Esophagus muscularis mucosa (tissue), 4 donors: ENCODE data around the gene HBG2. TPM values are rescaled to one million over a fixed set of nuclear protein-coding genes. Genes with fewer than 3 reads are reported as not detected.

Experiments
- DNase-seq: peaks from one replicate; pipeline ENCODE4 v3.0.0-alpha.2; 2017; ENCODE audit errors: extremely low spot score
- H3K27ac ChIP-seq, 4 donors: fragments of 200-600 bp; sonication (generic); replicated peaks in 1 of 4; 1 replicate in 3 of 4; 2 replicates in 1 of 4; pipeline ENCODE4 v1.5.1; 2016 to 2019; ENCODE audit warnings: mild to moderate bottlenecking in 1 of 4
- H3K27me3 ChIP-seq, 4 donors: fragments of 200-600 bp; sonication (generic); one replicate each; pipeline versions ENCODE4 v1.5.1 to v1.6.0; 2016 to 2019
- H3K36me3 ChIP-seq, 4 donors: fragments of 200-600 bp; sonication (generic); one replicate each; pipeline ENCODE4 v1.5.1; 2016 to 2019
- H3K4me1 ChIP-seq, 4 donors: fragments of 200-600 bp; sonication (generic); one replicate each; pipeline ENCODE4 v1.5.1; 2016 to 2019
- H3K4me3 ChIP-seq, 4 donors: fragments of 200-600 bp; sonication (generic); 1 replicate in 2 of 4; 2 replicates in 2 of 4; pipeline ENCODE4 v1.5.1; 2016 to 2019; ENCODE audit warnings: mild to moderate bottlenecking in 4 of 4, moderate library complexity in 1 of 4
- H3K9me3 ChIP-seq, 4 donors: fragments of 200-600 bp; sonication (generic); 1 replicate in 3 of 4; 2 replicates in 1 of 4; pipeline ENCODE4 v1.5.1; 2016 to 2019
- EP300 ChIP-seq: sonication (generic); formaldehyde crosslinking; IDR thresholded peaks from one replicate; pipeline ENCODE4 v1.6.1; 2017; ENCODE audit warnings: antibody characterized with exemption
- POLR2A ChIP-seq: fragments of 450-650 bp; IDR thresholded peaks from one replicate; pipeline ENCODE4 v1.6.1; 2017; ENCODE audit warnings: antibody characterized with exemption, moderate library complexity, mild to moderate bottlenecking, low read depth
- POLR2AphosphoS5 ChIP-seq, 2 donors: sonication (generic); formaldehyde crosslinking; IDR thresholded peaks; one replicate each; pipeline ENCODE4 v1.6.1; 2017; ENCODE audit warnings: antibody characterized with exemption in 2 of 2
- WGBS: methylation state at CpG from one replicate; pipeline ENCODE4 v1.1.5; 2018; 5-methylcytosine and 5-hydroxymethylcytosine counted together
- intact Hi-C: fragments of 100-400 bp; cut with DNase I; formaldehyde crosslinking; loops from one replicate; pipeline ENCODE4 v1.15.1; 2023
- total RNA-seq, 4 donors: library from RNA; depleted of rRNA; stranded (reverse); fragments of >200 nt; gene quantifications; one replicate each; pipeline versions ENCODE4 v1.1.0 to v1.2.1, GENCODE V29; 2016
- TF ChIP-seq, protein P1 (sequence below), 3 experiments: fragments of 200-600 bp in 2 of 3; fragments of 450-650 bp in 1 of 3; sonication (generic) in 2 of 3; IDR thresholded peaks; one replicate each; pipeline ENCODE4 v1.5.1; 2017 to 2019; ENCODE audit warnings: antibody characterized with exemption in 3 of 3, mild to moderate bottlenecking in 2 of 3, moderate library complexity in 1 of 3

Gene HBG2
- total RNA-seq, 4 donors from 2014 or later: not detected

DNA sequence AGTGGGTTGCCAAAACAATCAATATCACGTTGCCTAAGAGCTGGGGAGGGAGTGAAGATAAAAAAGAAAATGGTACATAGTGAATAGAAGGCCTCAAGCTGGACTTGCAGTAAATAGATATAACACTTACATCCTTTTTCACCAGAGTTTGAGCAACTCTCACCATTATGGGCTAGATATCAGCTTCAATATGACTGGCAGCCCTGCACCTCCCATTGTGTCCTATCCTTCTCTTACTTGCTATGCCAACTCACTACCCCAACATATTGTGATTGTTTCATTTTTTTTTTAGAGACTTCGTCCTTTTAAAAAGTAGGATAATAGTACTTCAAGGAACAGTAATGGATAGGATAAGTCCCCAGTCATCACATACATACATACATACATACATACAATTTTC is 12.4 kb downstream of the HBG2 start:
- TF ChIP-seq POLR2AphosphoS5 (IDR thresholded peaks at IDR 0.05): no peak
- TF ChIP-seq, protein P1, sequence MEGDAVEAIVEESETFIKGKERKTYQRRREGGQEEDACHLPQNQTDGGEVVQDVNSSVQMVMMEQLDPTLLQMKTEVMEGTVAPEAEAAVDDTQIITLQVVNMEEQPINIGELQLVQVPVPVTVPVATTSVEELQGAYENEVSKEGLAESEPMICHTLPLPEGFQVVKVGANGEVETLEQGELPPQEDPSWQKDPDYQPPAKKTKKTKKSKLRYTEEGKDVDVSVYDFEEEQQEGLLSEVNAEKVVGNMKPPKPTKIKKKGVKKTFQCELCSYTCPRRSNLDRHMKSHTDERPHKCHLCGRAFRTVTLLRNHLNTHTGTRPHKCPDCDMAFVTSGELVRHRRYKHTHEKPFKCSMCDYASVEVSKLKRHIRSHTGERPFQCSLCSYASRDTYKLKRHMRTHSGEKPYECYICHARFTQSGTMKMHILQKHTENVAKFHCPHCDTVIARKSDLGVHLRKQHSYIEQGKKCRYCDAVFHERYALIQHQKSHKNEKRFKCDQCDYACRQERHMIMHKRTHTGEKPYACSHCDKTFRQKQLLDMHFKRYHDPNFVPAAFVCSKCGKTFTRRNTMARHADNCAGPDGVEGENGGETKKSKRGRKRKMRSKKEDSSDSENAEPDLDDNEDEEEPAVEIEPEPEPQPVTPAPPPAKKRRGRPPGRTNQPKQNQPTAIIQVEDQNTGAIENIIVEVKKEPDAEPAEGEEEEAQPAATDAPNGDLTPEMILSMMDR (IDR thresholded peaks at IDR 0.05): no peak
- no peak for TF ChIP-seq POLR2A
- no peak for TF ChIP-seq EP300

GRCh38 chr11:5241458-5241857 is 13.1 kb downstream of the HBG2 start:
- Histone ChIP-seq H3K4me1 (no peaks in the 10 kb centered on the region), H3K4me3 (no peak overlapping the region), H3K9me3 (no peaks in the 10 kb centered on the region), H3K27me3 (no peaks in the 10 kb centered on the region), H3K27ac (no peak overlapping the region), H3K36me3 (no peaks in the 10 kb centered on the region)
- no peak for TF ChIP-seq POLR2A
- TF ChIP-seq, protein P1 (IDR thresholded peaks at IDR 0.05): no peak
- TF ChIP-seq EP300: no peak
- TF ChIP-seq POLR2AphosphoS5 (IDR thresholded peaks at IDR 0.05): no peak
- DNase-seq: no peak
- 57% methylated on average over 3 of the region's 3 CpGs for WGBS
- intact Hi-C loops: no loop called here

More for the DNA sequence above, 12.4 kb downstream of the HBG2 start:
- Histone ChIP-seq H3K9me3 (no peaks in the 10 kb centered on the region), H3K4me1 (no peaks in the 10 kb centered on the region), H3K27ac (no peak overlapping the region), H3K4me3 (no peak overlapping the region), H3K36me3 (no peaks in the 10 kb centered on the region), H3K27me3 (no peaks in the 10 kb centered on the region)
- WGBS: 61% methylated on average over 2 of the region's 2 CpGs
- DNase-seq: no peak
- intact Hi-C loops: no loop called here

GRCh38 chr11:5240458-5240857 is 14.1 kb downstream of the HBG2 start:
- DNase-seq: no peak
- Histone ChIP-seq H3K36me3 (no peaks in the 10 kb centered on the region), H3K4me3 (no peak overlapping the region), H3K9me3 (no peaks in the 10 kb centered on the region), H3K27ac (no peak overlapping the region), H3K4me1 (no peaks in the 10 kb centered on the region), H3K27me3 (no peaks in the 10 kb centered on the region)
- TF ChIP-seq POLR2AphosphoS5 (IDR thresholded peaks at IDR 0.05): no peak
- TF ChIP-seq POLR2A: no peak
- no peak for TF ChIP-seq EP300
- TF ChIP-seq, protein P1 (IDR thresholded peaks at IDR 0.05): no peak
- WGBS: 77% methylated on average over 2 of the region's 2 CpGs
- intact Hi-C loops: no loop called here

GRCh38 chr11:5240056-5240455 is 14.5 kb downstream of the HBG2 start:
- H3K36me3 ChIP-seq: no peaks in the 10 kb centered on the region
- 82% methylated on average over 1 of the region's 1 CpG for WGBS
- H3K27ac ChIP-seq: no peak overlapping the region
- H3K4me3 ChIP-seq: no peak overlapping the region
- H3K27me3 ChIP-seq: no peaks in the 10 kb centered on the region
- intact Hi-C loops: no loop called here
- TF ChIP-seq EP300 (no peak), POLR2A (no peak), POLR2AphosphoS5 (IDR thresholded peaks at IDR 0.05) (no peak)
- TF ChIP-seq, protein P1 (IDR thresholded peaks at IDR 0.05): no peak
- no peaks in the 10 kb centered on the region for H3K9me3 ChIP-seq
- H3K4me1 ChIP-seq: no peaks in the 10 kb centered on the region
- no peak for DNase-seq

GRCh38 chr11:5239046-5239445 is 15.5 kb downstream of the HBG2 start:
- TF ChIP-seq POLR2AphosphoS5 (IDR thresholded peaks at IDR 0.05) (no peak), POLR2A (no peak), EP300 (no peak)
- TF ChIP-seq, protein P1 (IDR thresholded peaks at IDR 0.05): no peak
- no peaks in the 10 kb centered on the region for H3K4me1 ChIP-seq
- no peak overlapping the region for H3K27ac ChIP-seq
- no peak overlapping the region for H3K4me3 ChIP-seq
- DNase-seq: no peak
- intact Hi-C loops: no loop called here
- no peaks in the 10 kb centered on the region for H3K36me3 ChIP-seq
- no peaks in the 10 kb centered on the region for H3K9me3 ChIP-seq
- no peaks in the 10 kb centered on the region for H3K27me3 ChIP-seq
